ENCODE results near the gene OSM. TPM values are rescaled to one million over a fixed set of nuclear protein-coding genes. Genes with fewer than 3 reads are reported as not detected.

Gene OSM
- total and polyA plus RNA-seq, 2 donors (not counting 3 experiments of a cell fraction or from before 2014, with no cell fraction given): not detected

DNA sequence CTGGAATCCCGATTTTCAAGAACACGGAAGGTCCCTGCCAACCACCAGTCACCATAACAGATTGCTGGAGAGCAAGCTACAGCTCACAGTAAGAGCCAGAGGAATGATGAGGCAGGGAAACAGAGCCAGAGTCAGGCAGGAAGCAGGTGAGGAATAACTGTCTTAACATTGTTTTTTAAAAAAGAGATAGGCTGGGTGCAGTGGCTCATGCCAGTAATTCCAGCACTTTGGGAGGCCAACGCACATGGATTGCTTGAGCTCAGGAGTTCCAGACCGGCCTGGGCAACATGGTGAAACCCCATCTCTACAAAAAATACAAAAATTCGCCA is 36.1 kb upstream of the OSM start:
- Histone ChIP-seq H3K36me3 (ENCODE audit: control insufficient read depth in 2 of 2, extremely low read depth in 1 of 2, insufficient read depth in 2 of 2, low read length in 2 of 2) (peaks cover 0 to 6% of the 10 kb centered on the region in 2 experiments), H4K20me1 (replicated peaks; ENCODE audit: control insufficient read depth, extremely low read depth, insufficient read depth, low read length) (no peaks in the 10 kb centered on the region), H2AFZ (ENCODE audit: low read depth, low read length) (peak overlapping the region; percentile 4), H3K9ac (replicated peaks; ENCODE audit: extremely low read depth, insufficient read depth, low read length) (no peak overlapping the region), H3K27ac (ENCODE audit: insufficient read depth, low read depth, low read length) (peak overlapping the region; percentile 10), H3K9me1 (replicated peaks; ENCODE audit: control insufficient read depth, extremely low read depth, insufficient read depth, low read length) (no peaks in the 10 kb centered on the region), H3K4me1 (ENCODE audit: control insufficient read depth, extremely low read depth, insufficient read depth, low read length) (peaks cover 36% of the 10 kb centered on the region), H3K4me3 (replicated peaks in 1 of 3; ENCODE audit: insufficient read depth in 1 of 3, low read depth in 1 of 3, low read length in 3 of 3) (no peak overlapping the region), H3K9me3 (replicated peaks; ENCODE audit: control insufficient read depth, insufficient read depth, low read length) (no peaks in the 10 kb centered on the region), H3K27me3 (ENCODE audit: control insufficient read depth in 2 of 2, insufficient read depth in 2 of 2, low read length in 2 of 2) (no peaks in the 10 kb centered on the region), H3K4me2 (ENCODE audit: insufficient read depth, low read length) (no peak overlapping the region), H3K79me2 (ENCODE audit: control insufficient read depth, insufficient read depth, low read length) (no peaks in the 10 kb centered on the region)
- BruUV-seq (replicated peaks): no TSS peak
- intact Hi-C loops (cut with micrococcal nuclease) (no loop called here), dilution Hi-C loops (cut with MboI; ENCODE audit: extremely low pct_ligation_motif_present, low sequenced_read_pairs) (no loop called here)
- ChIA-PET POLR2A (no interaction called here), CTCF (interaction anchor here (0.7 to 6.2 kb wide), 5 partner anchors 11 to 40 kb away, joined by 3 to 39 read pairs (median 14); partner anchors contain the start of genes CASTOR1 and TBC1D10A)
- TF ChIP-seq GATA2 (IDR thresholded peaks at IDR 0.05; ENCODE audit: insufficient read depth, insufficient read length, low read depth, low read length) (no peak), MYC (IDR thresholded peaks at IDR 0.05; ENCODE audit: low read depth, low read length) (no peak), EZH2 (IDR thresholded peaks at IDR 0.05; ENCODE audit: borderline replicate concordance, low read depth, low read length, severe bottlenecking) (no peak), POLR2A (IDR thresholded peaks at IDR 0.05; ENCODE audit: low read depth, low read length) (no peak), JUN (IDR thresholded peaks at IDR 0.05; ENCODE audit: borderline replicate concordance, insufficient read depth, insufficient read length, low read depth) (no peak), FOS (IDR thresholded peaks at IDR 0.05; ENCODE audit: borderline replicate concordance, insufficient read depth, low read length) (no peak), POLR2AphosphoS5 (IDR thresholded peaks at IDR 0.05; ENCODE audit: insufficient read depth, low read depth, low read length) (no peak)
- TF ChIP-seq, protein P1, sequence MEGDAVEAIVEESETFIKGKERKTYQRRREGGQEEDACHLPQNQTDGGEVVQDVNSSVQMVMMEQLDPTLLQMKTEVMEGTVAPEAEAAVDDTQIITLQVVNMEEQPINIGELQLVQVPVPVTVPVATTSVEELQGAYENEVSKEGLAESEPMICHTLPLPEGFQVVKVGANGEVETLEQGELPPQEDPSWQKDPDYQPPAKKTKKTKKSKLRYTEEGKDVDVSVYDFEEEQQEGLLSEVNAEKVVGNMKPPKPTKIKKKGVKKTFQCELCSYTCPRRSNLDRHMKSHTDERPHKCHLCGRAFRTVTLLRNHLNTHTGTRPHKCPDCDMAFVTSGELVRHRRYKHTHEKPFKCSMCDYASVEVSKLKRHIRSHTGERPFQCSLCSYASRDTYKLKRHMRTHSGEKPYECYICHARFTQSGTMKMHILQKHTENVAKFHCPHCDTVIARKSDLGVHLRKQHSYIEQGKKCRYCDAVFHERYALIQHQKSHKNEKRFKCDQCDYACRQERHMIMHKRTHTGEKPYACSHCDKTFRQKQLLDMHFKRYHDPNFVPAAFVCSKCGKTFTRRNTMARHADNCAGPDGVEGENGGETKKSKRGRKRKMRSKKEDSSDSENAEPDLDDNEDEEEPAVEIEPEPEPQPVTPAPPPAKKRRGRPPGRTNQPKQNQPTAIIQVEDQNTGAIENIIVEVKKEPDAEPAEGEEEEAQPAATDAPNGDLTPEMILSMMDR (IDR thresholded peaks at IDR 0.05; ENCODE audit: extremely low read depth in 1 of 2, insufficient read depth in 1 of 2, low read depth in 1 of 2, low read length in 2 of 2): no peak
- TF ChIP-seq, protein P2, sequence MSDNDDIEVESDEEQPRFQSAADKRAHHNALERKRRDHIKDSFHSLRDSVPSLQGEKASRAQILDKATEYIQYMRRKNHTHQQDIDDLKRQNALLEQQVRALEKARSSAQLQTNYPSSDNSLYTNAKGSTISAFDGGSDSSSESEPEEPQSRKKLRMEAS (IDR thresholded peaks at IDR 0.05; ENCODE audit: insufficient read depth, insufficient read length): no peak
- DNase-seq (ENCODE audit: low read depth, low spot score): no peak
- no peak for FAIRE-seq

Data from endothelial cell of umbilical vein (primary cell).